Mesodermal cell (in vitro differentiated cells): ENCODE data around the gene FAR2.
"Not testable (repeated sequence)": the region's sequence is repeated elsewhere in the genome, so short reads cannot be mapped to it uniquely, and the experiment has no call there.

Experiments used
- H3K27ac ChIP-seq: 2 replicates; pipeline ENCODE4 v1.7.0; 2013; ENCODE audit warnings: mild to moderate bottlenecking, low read depth, low read length, moderate library complexity; ENCODE audit not compliant: severe bottlenecking
- H3K36me3 ChIP-seq: 2 replicates; pipeline ENCODE4 v1.7.1; 2013; ENCODE audit warnings: mild to moderate bottlenecking, low read length, moderate library complexity; ENCODE audit not compliant: control insufficient read depth, insufficient read depth
- H3K4me1 ChIP-seq: one replicate; pipeline ENCODE4 v1.7.1; 2013; ENCODE audit warnings: mild to moderate bottlenecking, low read length; ENCODE audit not compliant: insufficient read depth, control insufficient read depth, poor library complexity, severe bottlenecking
- H3K4me3 ChIP-seq: 2 replicates; pipeline ENCODE4 v1.7.0; 2013; ENCODE audit warnings: low read length, control low read depth, mild to moderate bottlenecking; ENCODE audit not compliant: insufficient read depth, poor library complexity, severe bottlenecking; ENCODE audit errors: extremely low read depth
- H3K9me3 ChIP-seq: 2 replicates; pipeline ENCODE4 v1.7.1; 2013; ENCODE audit warnings: mild to moderate bottlenecking, low read length, moderate library complexity; ENCODE audit not compliant: control insufficient read depth
- WGBS, 2 experiments: methylation state at CpG; one replicate each; pipeline ENCODE4 v1.1.5; 2013; ENCODE audit warnings: missing lambda C conversion rate in 2 of 2; ENCODE audit not compliant: insufficient coverage in 2 of 2; 5-methylcytosine and 5-hydroxymethylcytosine counted together

Gene FAR2

DNA sequence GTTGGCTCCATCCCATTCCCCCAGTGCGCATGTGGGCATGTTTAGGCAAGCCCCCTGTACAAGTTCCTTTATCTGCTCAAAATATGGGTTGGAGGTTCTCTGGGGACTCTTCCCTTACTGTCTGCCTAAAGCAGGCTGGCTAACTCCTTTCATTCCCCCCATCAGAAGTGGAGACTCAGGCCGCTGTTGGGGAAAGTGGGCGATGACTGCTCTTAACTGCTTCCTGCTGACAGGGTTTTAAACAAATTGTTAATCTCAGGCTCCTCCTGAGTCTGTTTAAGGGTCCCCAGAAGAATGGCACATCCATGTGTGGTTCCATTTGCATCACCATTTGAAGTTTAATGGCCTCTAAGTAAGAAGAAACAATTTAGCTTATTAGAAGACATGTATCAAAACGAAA lies 15.4 kb upstream of the FAR2 start:
- Histone ChIP-seq H3K4me3 (no peak overlapping the region), H3K4me1 (peaks cover 5% of the 10 kb centered on the region), H3K9me3 (no peaks in the 10 kb centered on the region), H3K36me3 (no peaks in the 10 kb centered on the region), H3K27ac (no peak overlapping the region)
- WGBS, 2 experiments = 78 to 91% methylated on average over 2 of the region's 4 CpGs

- 100% methylated on average over 1 to 2 of the region's 3 CpGs for WGBS, 2 experiments
- H3K27ac ChIP-seq, H3K4me3 ChIP-seq, H3K4me1 ChIP-seq, H3K36me3 ChIP-seq, H3K9me3 ChIP-seq: not testable (repeated sequence)
Observed at GRCh38 chr12:29138256-29138655, 10.8 kb upstream of the FAR2 start.

DNA sequence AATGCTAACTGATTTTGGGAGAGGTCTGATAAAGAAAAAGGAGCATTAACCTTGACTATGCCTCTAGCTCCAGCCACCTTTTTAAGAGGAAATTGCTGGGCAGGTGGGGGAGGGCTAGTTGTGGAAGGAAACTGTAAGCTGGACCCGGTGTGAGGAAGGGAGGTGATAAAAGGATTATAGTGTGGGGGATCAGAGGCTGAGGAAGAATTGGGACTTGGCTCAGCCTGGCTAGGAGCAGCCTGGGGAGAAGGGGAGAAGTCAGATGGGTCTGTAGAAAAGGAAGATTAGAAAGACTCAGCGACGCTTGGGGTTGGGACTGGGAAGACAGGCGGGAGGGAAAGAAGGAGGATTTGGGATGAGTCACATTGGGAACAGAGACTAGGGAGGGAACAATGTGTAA lies 10.2 kb upstream of the FAR2 start:
- not testable (repeated sequence) for H3K4me1 ChIP-seq, H3K27ac ChIP-seq, H3K9me3 ChIP-seq, H3K4me3 ChIP-seq, H3K36me3 ChIP-seq
- 67 to 88% methylated on average over 3 to 4 of the region's 4 CpGs for WGBS, 2 experiments

DNA sequence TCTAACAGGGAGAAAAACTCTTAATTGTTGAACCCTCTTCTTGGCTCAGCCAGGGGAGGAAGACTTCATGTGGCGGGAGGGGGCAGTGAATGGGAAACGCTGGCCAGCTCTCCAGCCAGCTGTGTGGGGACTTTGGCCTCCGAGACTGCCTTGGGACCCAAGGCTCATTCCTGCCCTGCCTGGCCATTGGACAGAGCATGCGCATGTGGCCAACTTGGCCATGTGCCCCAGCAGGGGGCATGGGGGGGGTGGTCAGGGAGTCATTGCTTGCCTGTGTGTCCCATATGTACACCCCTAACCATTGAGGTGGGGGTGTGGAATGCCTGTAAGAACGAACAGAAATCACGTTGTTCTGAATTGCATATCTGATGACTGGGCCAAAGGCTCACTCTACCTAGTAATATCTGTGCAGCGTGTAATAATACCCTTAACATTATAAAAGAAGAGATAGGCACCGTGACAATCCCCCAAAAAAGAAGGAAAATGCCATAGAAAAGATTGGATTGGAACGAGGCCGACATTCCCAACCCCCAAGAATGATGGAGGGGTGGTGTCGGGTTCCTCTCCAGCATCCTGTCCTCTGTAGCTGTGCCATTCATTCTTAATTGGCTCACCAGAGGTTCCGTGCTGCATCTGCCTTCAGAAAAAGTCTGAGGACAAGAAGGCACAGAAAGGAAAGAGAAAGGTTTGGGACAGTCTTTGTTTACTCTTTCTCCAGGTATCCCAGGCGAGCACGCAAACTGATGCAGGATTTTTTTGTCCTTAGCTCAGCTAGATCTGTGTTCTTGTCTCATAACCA lies 3.5 kb upstream of the FAR2 start:
- whole genome bisulfite sequencing, 2 experiments = 86 to 89% methylated on average over 9 to 10 of the region's 14 CpGs
- Histone ChIP-seq H3K36me3 (no peaks in the 10 kb centered on the region), H3K4me1 (no peaks in the 10 kb centered on the region), H3K27ac (no peak overlapping the region), H3K4me3 (no peak overlapping the region), H3K9me3 (peaks cover 14% of the 10 kb centered on the region)

DNA sequence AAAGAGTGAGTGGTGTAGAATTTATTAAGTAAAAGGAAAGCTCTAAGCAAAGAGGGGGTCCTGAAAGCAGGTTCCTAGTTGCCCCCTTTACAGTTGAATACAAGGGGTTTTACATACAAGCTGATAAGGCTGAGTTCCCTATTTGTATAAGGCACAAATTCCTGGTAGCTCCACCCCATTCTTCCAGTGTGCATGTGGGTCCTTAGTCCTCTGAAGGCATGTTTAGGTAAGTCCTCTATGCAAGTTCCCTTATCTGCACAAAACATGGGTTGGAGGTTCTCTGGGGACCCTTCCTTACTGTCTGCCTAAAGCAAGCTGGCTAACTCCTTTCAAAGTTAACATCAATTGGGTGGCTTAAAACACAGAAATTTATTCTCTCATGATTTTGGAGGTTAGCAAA lies 2.9 kb upstream of the FAR2 start:
- H3K4me1 ChIP-seq = no peaks in the 10 kb centered on the region
- no peaks in the 10 kb centered on the region for H3K36me3 ChIP-seq
- H3K27ac ChIP-seq = no peak overlapping the region
- H3K4me3 ChIP-seq = no peak overlapping the region
- peaks cover 13% of the 10 kb centered on the region for H3K9me3 ChIP-seq

- 25 to 36% methylated on average over 6 of the region's 14 CpGs for WGBS, 2 experiments
- peaks cover 8% of the 10 kb centered on the region for H3K9me3 ChIP-seq
- no peak overlapping the region for H3K27ac ChIP-seq
- no peaks in the 10 kb centered on the region for H3K4me1 ChIP-seq
- H3K36me3 ChIP-seq = no peaks in the 10 kb centered on the region
- H3K4me3 ChIP-seq = peak overlapping the region; percentile 62
Observed at GRCh38 chr12:29147731-29148595, 1.1 kb upstream of the FAR2 start.

- H3K4me1 ChIP-seq = no peaks in the 10 kb centered on the region
- H3K36me3 ChIP-seq = no peaks in the 10 kb centered on the region
- peak overlapping the region; percentile 62 for H3K4me3 ChIP-seq
- 0% methylated on average over 3 to 5 of the region's 10 CpGs for WGBS, 2 experiments
- H3K9me3 ChIP-seq = peaks cover 8% of the 10 kb centered on the region
- no peak overlapping the region for H3K27ac ChIP-seq
Observed at GRCh38 chr12:29148596-29148910, 525 bp upstream of the FAR2 start.

DNA sequence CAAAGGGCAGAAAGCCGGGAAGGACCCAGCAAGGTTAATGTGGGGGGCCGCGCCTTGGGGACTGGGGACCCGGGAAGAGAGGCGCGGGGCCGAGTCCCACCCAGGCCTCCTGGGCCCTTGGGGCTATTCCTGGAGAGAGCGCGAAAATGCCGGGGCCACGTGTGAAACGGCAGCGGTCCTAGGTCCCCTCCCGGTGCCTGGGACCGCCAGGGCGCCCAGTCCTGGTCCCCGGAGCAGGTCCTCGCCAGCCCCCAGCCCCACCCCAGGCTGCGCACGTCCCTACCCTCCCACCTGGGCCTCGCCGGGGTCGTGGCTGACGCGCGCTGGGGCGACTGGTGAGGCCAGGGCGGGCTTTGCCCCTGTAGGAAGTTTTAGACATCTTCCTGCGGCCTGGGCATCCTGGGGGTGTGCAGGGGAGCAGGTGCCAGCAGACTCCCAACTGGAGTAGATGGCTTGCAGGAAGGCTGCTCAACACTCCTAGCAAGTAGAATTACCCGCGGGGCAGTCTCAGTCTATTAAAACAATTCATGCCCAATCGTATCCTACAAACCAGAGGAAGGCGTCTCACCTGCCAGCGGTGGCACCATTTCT lies 708 bp downstream of the FAR2 start:
- Histone ChIP-seq H3K36me3 (no peaks in the 10 kb centered on the region), H3K27ac (no peak overlapping the region), H3K4me3 (peak overlapping the region; percentile 62), H3K4me1 (no peaks in the 10 kb centered on the region), H3K9me3 (peaks cover 8% of the 10 kb centered on the region)
- WGBS, 2 experiments = 15 to 22% methylated on average over 18 to 23 of the region's 34 CpGs

- Histone ChIP-seq H3K4me1 (no peaks in the 10 kb centered on the region), H3K9me3 (peaks cover 7% of the 10 kb centered on the region), H3K4me3 (peak overlapping the region; percentile 62), H3K36me3 (no peaks in the 10 kb centered on the region), H3K27ac (no peak overlapping the region)
- 95 to 100% methylated on average over 5 to 6 of the region's 7 CpGs for WGBS, 2 experiments
Observed at GRCh38 chr12:29150462-29150861, 1.4 kb downstream of the FAR2 start.

GRCh38 chr12:29152223-29152868 lies 3.3 kb downstream of the FAR2 start:
- no peaks in the 10 kb centered on the region for H3K36me3 ChIP-seq
- H3K4me3 ChIP-seq = no peak overlapping the region
- WGBS, 2 experiments = no CpG with 5 or more reads among the region's 1 CpG
- H3K9me3 ChIP-seq = no peaks in the 10 kb centered on the region
- no peaks in the 10 kb centered on the region for H3K4me1 ChIP-seq
- H3K27ac ChIP-seq = no peak overlapping the region
